ENCODE data around the gene KRTAP10-2.
"Not testable (repeated sequence)": the region's sequence is repeated elsewhere in the genome, so short reads cannot be mapped to it uniquely, and the experiment has no call there.

Gene KRTAP10-2

GRCh38 chr21:44568261-44568660, 17.0 kb upstream of the KRTAP10-2 start:
- DNase-seq (ENCODE audit: low read depth, low spot score): no peak

- no peak for DNase-seq (ENCODE audit: low read depth, low spot score)
Measured at GRCh38 chr21:44567481-44568171, 16.3 kb upstream of the KRTAP10-2 start.

- DNase-seq (ENCODE audit: low read depth, low spot score): no peak
Measured at GRCh38 chr21:44566403-44566802, 15.1 kb upstream of the KRTAP10-2 start.

GRCh38 chr21:44564886-44565598, 13.7 kb upstream of the KRTAP10-2 start:
- no peak for DNase-seq (ENCODE audit: low read depth, low spot score)

- no peak for DNase-seq (ENCODE audit: low read depth, low spot score)
Measured at GRCh38 chr21:44564099-44564498, 12.8 kb upstream of the KRTAP10-2 start.

- DNase-seq (ENCODE audit: low read depth, low spot score): no peak
Measured at GRCh38 chr21:44558695-44559094, 7.4 kb upstream of the KRTAP10-2 start, which contains the start of gene KRTAP10-3. TSS of gene KRTAP10-3 (minus strand) at chr21:44558795. CDS start at chr21:44558715, 80 bp downstream.

- not testable (repeated sequence) for DNase-seq (ENCODE audit: low read depth, low spot score)
Measured at GRCh38 chr21:44558329-44558675, 7.0 kb upstream of the KRTAP10-2 start.

- no peak for DNase-seq (ENCODE audit: low read depth, low spot score)
Measured at GRCh38 chr21:44557491-44558328, 6.4 kb upstream of the KRTAP10-2 start.

- DNase-seq (ENCODE audit: low read depth, low spot score): no peak
Measured at GRCh38 chr21:44556879-44557278, 5.6 kb upstream of the KRTAP10-2 start.

- no peak for DNase-seq (ENCODE audit: low read depth, low spot score)
Measured at GRCh38 chr21:44555200-44555875, 4.0 kb upstream of the KRTAP10-2 start.

GRCh38 chr21:44552681-44553080, 1.4 kb upstream of the KRTAP10-2 start:
- no peak for DNase-seq (ENCODE audit: low read depth, low spot score)

- no peak for DNase-seq (ENCODE audit: low read depth, low spot score)
Measured at GRCh38 chr21:44552136-44552535, 831 bp upstream of the KRTAP10-2 start.

GRCh38 chr21:44550807-44551206, 498 bp downstream of the KRTAP10-2 start:
- no peak for DNase-seq (ENCODE audit: low read depth, low spot score)

GRCh38 chr21:44550285-44550684, 1.0 kb downstream of the KRTAP10-2 start:
- DNase-seq (ENCODE audit: low read depth, low spot score): not testable (repeated sequence)

GRCh38 chr21:44549525-44550211, 1.6 kb downstream of the KRTAP10-2 start:
- DNase-seq (ENCODE audit: low read depth, low spot score): no peak

GRCh38 chr21:44548922-44549321, 2.4 kb downstream of the KRTAP10-2 start:
- no peak for DNase-seq (ENCODE audit: low read depth, low spot score)

GRCh38 chr21:44548381-44548780, 2.9 kb downstream of the KRTAP10-2 start:
- DNase-seq (ENCODE audit: low read depth, low spot score): no peak

GRCh38 chr21:44547656-44548331, 3.5 kb downstream of the KRTAP10-2 start:
- no peak for DNase-seq (ENCODE audit: low read depth, low spot score)

- DNase-seq (ENCODE audit: low read depth, low spot score): no peak
Measured at GRCh38 chr21:44544566-44544965, 6.7 kb downstream of the KRTAP10-2 start.

GRCh38 chr21:44542716-44543115, 8.6 kb downstream of the KRTAP10-2 start:
- no peak for DNase-seq (ENCODE audit: low read depth, low spot score)

Data from brain pericyte (primary cell).